K562 (cell line): ENCODE data around the gene HS6ST1. TPM values are rescaled to one million over a fixed set of nuclear protein-coding genes. Genes with fewer than 3 reads are reported as not detected.

ENCODE experiments used
- ATAC-seq: fragments of 200-7000 bp; cut with Tn5 transposase; 3 replicates; pipeline ENCODE4 v1.9.1; 2020; ENCODE audit warnings: moderate library complexity
- BruUV-seq: library from RNA; stranded (reverse); fragments of 400-500 nt; replicated peaks from 2 replicates; lab custom pipeline; 2021; lab: Mats Ljungman, UMichigan
- CTCF ChIA-PET: fragments of 300-600 bp; formaldehyde crosslinking; extraction: SDS; loops from one replicate; lab custom pipeline; 2021; ENCODE audit warnings: low intra/inter-chr PET ratio; lab: Yijun Ruan, JAX
- POLR2A ChIA-PET: fragments of 300-600, 350-650 bp; sonication (Branson Sonifier 250); formaldehyde crosslinking; extraction: SDS; loops from one replicate; lab custom pipeline; 2021; ENCODE audit warnings: antibody characterized with exemption, inconsistent platforms; lab: Yijun Ruan, JAX
- DNase-seq, 4 experiments: peaks; one replicate each; pipeline versions ENCODE4 v3.0.0 to v3.0.0-alpha.2; 2011 to 2018; ENCODE audit warnings: low spot score in 3 of 4, mixed read lengths in 3 of 4; ENCODE audit errors: extremely low read depth in 1 of 4
- FAIRE-seq: peaks from 2 replicates; lab custom pipeline; 2011; peaks lifted over from hg19 to GRCh38; lab: Jason Lieb, UNC
- H2AFZ ChIP-seq: 2 replicates; pipeline ENCODE4 v1.6.0; 2011; ENCODE audit warnings: low read depth, low read length, control low read depth, inconsistent platforms
- H3K27ac ChIP-seq: fragments of 200-600 bp; 3 replicates; pipeline ENCODE4 v1.8.0; 2011; ENCODE audit warnings: low read depth, mild to moderate bottlenecking, control low read depth, inconsistent platforms, low read length, moderate library complexity, mixed read lengths; ENCODE audit errors: extremely low read depth
- H3K27me3 ChIP-seq, 2 experiments: fragments of 300-600 bp in 1 of 2; 2 replicates in 1 of 2; 3 replicates in 1 of 2; pipeline versions ENCODE4 v1.6.0 to v1.8.0; 2011; ENCODE audit warnings: inconsistent platforms in 2 of 2, low read length in 2 of 2, mild to moderate bottlenecking in 1 of 2, mixed read lengths in 1 of 2, moderate library complexity in 1 of 2; ENCODE audit not compliant: control insufficient read depth in 2 of 2, insufficient read depth in 2 of 2
- H3K36me3 ChIP-seq: fragments of 300-600 bp; 3 replicates; pipeline ENCODE4 v1.8.0; 2011; ENCODE audit warnings: mild to moderate bottlenecking, low read length, inconsistent platforms; ENCODE audit not compliant: control insufficient read depth, insufficient read depth
- H3K4me1 ChIP-seq, 2 experiments: fragments of 200-600 bp in 1 of 2; replicated peaks in 1 of 2; 2 replicates in 1 of 2; 3 replicates in 1 of 2; pipeline versions ENCODE4 v1.5.1 to v1.8.0; 2011; ENCODE audit warnings: inconsistent platforms in 2 of 2, low read length in 2 of 2, mild to moderate bottlenecking in 1 of 2, mixed read lengths in 1 of 2, moderate library complexity in 1 of 2; ENCODE audit not compliant: control insufficient read depth in 2 of 2, insufficient read depth in 2 of 2
- H3K4me2 ChIP-seq: 2 replicates; pipeline ENCODE4 v1.6.1; 2011; ENCODE audit warnings: low read length, control low read depth, inconsistent platforms, mixed read lengths; ENCODE audit not compliant: insufficient read depth
- H3K4me3 ChIP-seq: fragments of 200-600 bp; sonication (generic), shearing (Covaris generic); 2 replicates; pipeline ENCODE4 v1.5.1; 2016; ENCODE audit warnings: control low read depth, inconsistent platforms
- H3K79me2 ChIP-seq: fragments of 200-600 bp; 3 replicates; pipeline ENCODE4 v1.8.0; 2011; ENCODE audit warnings: low read length, inconsistent platforms; ENCODE audit not compliant: control insufficient read depth, insufficient read depth
- H3K9ac ChIP-seq, 2 experiments: 2 replicates each; pipeline versions ENCODE4 v1.6.0 to v1.6.1; 2011; ENCODE audit warnings: low read depth in 2 of 2, low read length in 2 of 2, control low read depth in 1 of 2, inconsistent platforms in 1 of 2, mild to moderate bottlenecking in 1 of 2, mixed read lengths in 1 of 2; ENCODE audit not compliant: insufficient read depth in 1 of 2
- H3K9me1 ChIP-seq: one replicate; pipeline ENCODE4 v1.6.0; 2011; ENCODE audit warnings: inconsistent platforms, mild to moderate bottlenecking, low read length, moderate library complexity; ENCODE audit not compliant: control insufficient read depth, insufficient read depth
- H3K9me3 ChIP-seq: replicated peaks from 2 replicates; pipeline ENCODE4 v1.5.1; 2011; ENCODE audit warnings: low read depth, low read length, inconsistent platforms; ENCODE audit not compliant: control insufficient read depth, insufficient read depth
- H4K20me1 ChIP-seq: replicated peaks from 2 replicates; pipeline ENCODE4 v1.6.1; 2011; ENCODE audit warnings: low read length, inconsistent platforms, mixed read lengths; ENCODE audit not compliant: control insufficient read depth, insufficient read depth
- FOXA1 ChIP-seq: fragments of 450-650 bp; IDR thresholded peaks from 2 replicates; pipeline ENCODE4 v1.6.1; 2016; ENCODE audit warnings: mild to moderate bottlenecking, borderline replicate concordance
- RBM34 ChIP-seq: fragments of 200-400 bp; formaldehyde crosslinking; IDR thresholded peaks from 2 replicates; pipeline ENCODE4 v1.6.1; 2018; ENCODE audit warnings: low read length, borderline replicate concordance; ENCODE audit not compliant: insufficient read depth
- SNIP1 ChIP-seq: fragments of 450-650 bp; IDR thresholded peaks from 2 replicates; pipeline ENCODE4 v1.7.1; 2017; ENCODE audit warnings: low read depth, mild to moderate bottlenecking
- SP1 ChIP-seq: sonication (generic); formaldehyde crosslinking; IDR thresholded peaks from 2 replicates; pipeline ENCODE4 v1.8.1; 2022; ENCODE audit warnings: mild to moderate bottlenecking, missing genetic modification reagents
- TFE3 ChIP-seq: fragments of 450-650 bp; formaldehyde crosslinking; IDR thresholded peaks from 2 replicates; pipeline ENCODE4 v1.4.0; 2020; ENCODE audit warnings: mild to moderate bottlenecking, mixed read lengths
- ZNF239 ChIP-seq: fragments of 250-450 bp; sonication (Bioruptor Pico); IDR thresholded peaks from 2 replicates; pipeline ENCODE4 v1.4.0; 2020; ENCODE audit warnings: mild to moderate bottlenecking
- ZNF316 ChIP-seq: fragments of 450-650 bp; IDR thresholded peaks from 2 replicates; pipeline ENCODE4 v1.6.1; 2016
- WGBS: fragments of 100-300 bp; shearing (Covaris generic); methylation state at CpG from one replicate; pipeline ENCODE4 v1.1.6; 2016; ENCODE audit warnings: low coverage, mixed read lengths; ENCODE audit not compliant: insufficient coverage; ENCODE audit errors: missing lambda C conversion rate; 5-methylcytosine and 5-hydroxymethylcytosine counted together
- in situ Hi-C: fragments of 300-500 bp; cut with MboI; formaldehyde crosslinking; loops from 4 replicates; pipeline ENCODE4 v1.15.0; 2018; ENCODE audit warnings: inconsistent platforms, mixed read lengths
- intact Hi-C: fragments of 100-400 bp; cut with micrococcal nuclease; formaldehyde crosslinking; loops from 2 replicates; pipeline ENCODE4 v1.14.2; 2022
- polyA plus RNA-seq, 8 experiments: library from polyadenylated mRNA; depleted of rRNA in 4 of 8; stranded (reverse) in 5 of 8; unstranded in 3 of 8; fragments of >200 nt; fragmentation: Nextera tagmentation in 2 of 8; fragmentation: Illumina TruSeq in 1 of 8; extraction: Ambion mirVana in 2 of 8; extraction: Trizol in 1 of 8; gene quantifications; 2 replicates each; pipeline versions ENCODE4 v1.2.1 to v1.2.3, GENCODE V29; 2011 to 2014; ENCODE audit warnings: inconsistent platforms in 1 of 8, missing spikeins in 1 of 8
- total RNA-seq, 7 experiments: library from RNA; depleted of rRNA in 6 of 7; stranded (reverse); fragments of >200 nt in 6 of 7; fragmentation: Illumina TruSeq in 2 of 7; extraction: Trizol in 2 of 7; gene quantifications; 2 replicates each; pipeline versions ENCODE4 v1.2.1 to v1.2.3, GENCODE V29; 2011 to 2021; ENCODE audit warnings: low replicate concordance in 1 of 7
- TF ChIP-seq, protein P1 (sequence below): sonication (generic); formaldehyde crosslinking; IDR thresholded peaks from 2 replicates; pipeline ENCODE4 v1.8.0; 2022; ENCODE audit warnings: mild to moderate bottlenecking, missing genetic modification reagents, borderline replicate concordance
- TF ChIP-seq, protein P2 (sequence below): sonication (generic); formaldehyde crosslinking; IDR thresholded peaks from 2 replicates; pipeline ENCODE4 v1.8.1; 2023; ENCODE audit warnings: mild to moderate bottlenecking, missing genetic modification reagents, moderate library complexity
- TF ChIP-seq, protein P3 (sequence below): fragments of 250-450 bp; sonication (Bioruptor Pico); IDR thresholded peaks from 2 replicates; pipeline ENCODE4 v1.4.0; 2020; ENCODE audit warnings: mild to moderate bottlenecking, moderate library complexity

HS6ST1 gene
- total and polyA plus RNA-seq, 9 of the 15 experiments (the other 6 are each of a cell fraction or from before 2014, with no cell fraction given), result 0.06 to 7.4 (median 3.8) TPM

GRCh38 chr2:128270672-128271596, 47.7 kb downstream of the HS6ST1 start:
- Histone ChIP-seq H3K4me2 (no peak overlapping the region), H3K9ac (no peak overlapping the region; a peak in 1 of 4 replicates), H3K4me1 (peaks cover 0 to 6% of the 10 kb centered on the region in 2 experiments; a peak in 2 of 5 replicates), H3K9me1 (no peaks in the 10 kb centered on the region), H3K9me3 (no peaks in the 10 kb centered on the region), H3K79me2 (no peaks in the 10 kb centered on the region), H4K20me1 (peaks cover 3% of the 10 kb centered on the region; the same call in 1 of the 2 replicates), H3K27me3 (no peaks in the 10 kb centered on the region), H3K27ac (no peak overlapping the region), H2AFZ (no peak overlapping the region), H3K36me3 (no peaks in the 10 kb centered on the region), H3K4me3 (no peak overlapping the region)
- CTCF ChIA-PET, result no interaction called here
- intact Hi-C loops (no loop called here), in situ Hi-C loops (no loop called here)
- BruUV-seq, result no TSS peak
- FAIRE-seq (no peak), DNase-seq (no peak), ATAC-seq (no peak; the same call in 2 of the 3 replicates)
- POLR2A ChIA-PET, result interaction anchor here (0.6 kb wide), 1 partner anchor 758 kb away, joined by 3 read pairs; no protein-coding TSS in a partner anchor
- 24% methylated on average over 14 of the region's 18 CpGs for WGBS
- TF ChIP-seq SNIP1 (no peak), RBM34 (no peak), ZNF239 (CRISPR knock-in tag) (no peak), TFE3 (CRISPR knock-in tag) (no peak), FOXA1 (no peak), ZNF316 (no peak), SP1 (CRISPR knock-in tag) (no peak)
- TF ChIP-seq, protein P1, sequence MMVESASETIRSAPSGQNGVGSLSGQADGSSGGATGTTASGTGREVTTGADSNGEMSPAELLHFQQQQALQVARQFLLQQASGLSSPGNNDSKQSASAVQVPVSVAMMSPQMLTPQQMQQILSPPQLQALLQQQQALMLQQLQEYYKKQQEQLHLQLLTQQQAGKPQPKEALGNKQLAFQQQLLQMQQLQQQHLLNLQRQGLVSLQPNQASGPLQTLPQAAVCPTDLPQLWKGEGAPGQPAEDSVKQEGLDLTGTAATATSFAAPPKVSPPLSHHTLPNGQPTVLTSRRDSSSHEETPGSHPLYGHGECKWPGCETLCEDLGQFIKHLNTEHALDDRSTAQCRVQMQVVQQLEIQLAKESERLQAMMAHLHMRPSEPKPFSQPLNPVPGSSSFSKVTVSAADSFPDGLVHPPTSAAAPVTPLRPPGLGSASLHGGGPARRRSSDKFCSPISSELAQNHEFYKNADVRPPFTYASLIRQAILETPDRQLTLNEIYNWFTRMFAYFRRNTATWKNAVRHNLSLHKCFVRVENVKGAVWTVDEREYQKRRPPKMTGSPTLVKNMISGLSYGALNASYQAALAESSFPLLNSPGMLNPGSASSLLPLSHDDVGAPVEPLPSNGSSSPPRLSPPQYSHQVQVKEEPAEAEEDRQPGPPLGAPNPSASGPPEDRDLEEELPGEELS (CRISPR knock-in tag), result no peak
- TF ChIP-seq, protein P2, sequence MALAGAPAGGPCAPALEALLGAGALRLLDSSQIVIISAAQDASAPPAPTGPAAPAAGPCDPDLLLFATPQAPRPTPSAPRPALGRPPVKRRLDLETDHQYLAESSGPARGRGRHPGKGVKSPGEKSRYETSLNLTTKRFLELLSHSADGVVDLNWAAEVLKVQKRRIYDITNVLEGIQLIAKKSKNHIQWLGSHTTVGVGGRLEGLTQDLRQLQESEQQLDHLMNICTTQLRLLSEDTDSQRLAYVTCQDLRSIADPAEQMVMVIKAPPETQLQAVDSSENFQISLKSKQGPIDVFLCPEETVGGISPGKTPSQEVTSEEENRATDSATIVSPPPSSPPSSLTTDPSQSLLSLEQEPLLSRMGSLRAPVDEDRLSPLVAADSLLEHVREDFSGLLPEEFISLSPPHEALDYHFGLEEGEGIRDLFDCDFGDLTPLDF (CRISPR knock-in tag), result no peak
- TF ChIP-seq, protein P3, sequence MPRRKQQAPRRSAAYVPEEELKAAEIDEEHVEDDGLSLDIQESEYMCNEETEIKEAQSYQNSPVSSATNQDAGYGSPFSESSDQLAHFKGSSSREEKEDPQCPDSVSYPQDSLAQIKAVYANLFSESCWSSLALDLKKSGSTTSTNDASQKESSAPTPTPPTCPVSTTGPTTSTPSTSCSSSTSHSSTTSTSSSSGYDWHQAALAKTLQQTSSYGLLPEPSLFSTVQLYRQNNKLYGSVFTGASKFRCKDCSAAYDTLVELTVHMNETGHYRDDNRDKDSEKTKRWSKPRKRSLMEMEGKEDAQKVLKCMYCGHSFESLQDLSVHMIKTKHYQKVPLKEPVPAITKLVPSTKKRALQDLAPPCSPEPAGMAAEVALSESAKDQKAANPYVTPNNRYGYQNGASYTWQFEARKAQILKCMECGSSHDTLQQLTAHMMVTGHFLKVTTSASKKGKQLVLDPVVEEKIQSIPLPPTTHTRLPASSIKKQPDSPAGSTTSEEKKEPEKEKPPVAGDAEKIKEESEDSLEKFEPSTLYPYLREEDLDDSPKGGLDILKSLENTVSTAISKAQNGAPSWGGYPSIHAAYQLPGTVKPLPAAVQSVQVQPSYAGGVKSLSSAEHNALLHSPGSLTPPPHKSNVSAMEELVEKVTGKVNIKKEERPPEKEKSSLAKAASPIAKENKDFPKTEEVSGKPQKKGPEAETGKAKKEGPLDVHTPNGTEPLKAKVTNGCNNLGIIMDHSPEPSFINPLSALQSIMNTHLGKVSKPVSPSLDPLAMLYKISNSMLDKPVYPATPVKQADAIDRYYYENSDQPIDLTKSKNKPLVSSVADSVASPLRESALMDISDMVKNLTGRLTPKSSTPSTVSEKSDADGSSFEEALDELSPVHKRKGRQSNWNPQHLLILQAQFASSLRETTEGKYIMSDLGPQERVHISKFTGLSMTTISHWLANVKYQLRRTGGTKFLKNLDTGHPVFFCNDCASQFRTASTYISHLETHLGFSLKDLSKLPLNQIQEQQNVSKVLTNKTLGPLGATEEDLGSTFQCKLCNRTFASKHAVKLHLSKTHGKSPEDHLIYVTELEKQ (CRISPR knock-in tag), result no peak
